Epithelial cell of prostate (primary cell): ENCODE results near the gene STX11.
"Not testable (repeated sequence)": the region's sequence is repeated elsewhere in the genome, so short reads cannot be mapped to it uniquely, and the experiment has no call there.

Source experiments
- DNase-seq: peaks from one replicate; pipeline ENCODE4 v3.0.0-alpha.2; 2011; ENCODE audit warnings: low read depth, low spot score
- H3K27ac ChIP-seq: fragments of 450-650 bp; 2 replicates; pipeline ENCODE4 v1.5.1; 2017; ENCODE audit warnings: mild to moderate bottlenecking

Gene STX11

GRCh38 chr6:144165784-144166183 is 15.5 kb downstream of the STX11 start:
- H3K27ac ChIP-seq, result no peak overlapping the region
- DNase-seq, result no peak

DNA sequence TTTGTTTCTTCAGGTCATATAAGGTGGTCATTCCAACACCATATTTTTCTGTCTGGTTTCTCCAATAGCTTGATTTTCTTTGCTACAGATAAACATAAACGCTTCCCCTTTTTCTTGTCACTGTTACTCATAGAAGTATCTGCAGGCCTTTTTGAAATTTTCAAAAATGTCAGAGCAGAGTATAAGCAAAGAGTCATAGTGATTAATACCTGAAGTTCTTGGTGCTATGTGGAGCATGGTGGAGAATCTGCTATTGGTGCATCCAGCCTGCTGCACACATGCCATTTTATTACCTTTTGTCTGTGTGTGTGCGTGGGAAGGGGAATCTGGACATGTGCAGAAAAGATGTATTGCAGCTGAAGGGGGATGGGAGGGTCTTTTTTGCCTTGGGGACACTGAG is 19.7 kb downstream of the STX11 start:
- DNase-seq, result no peak
- H3K27ac ChIP-seq, result no peak overlapping the region

GRCh38 chr6:144171406-144171805 is 21.1 kb downstream of the STX11 start:
- DNase-seq, result no peak
- H3K27ac ChIP-seq, result no peak overlapping the region

DNA sequence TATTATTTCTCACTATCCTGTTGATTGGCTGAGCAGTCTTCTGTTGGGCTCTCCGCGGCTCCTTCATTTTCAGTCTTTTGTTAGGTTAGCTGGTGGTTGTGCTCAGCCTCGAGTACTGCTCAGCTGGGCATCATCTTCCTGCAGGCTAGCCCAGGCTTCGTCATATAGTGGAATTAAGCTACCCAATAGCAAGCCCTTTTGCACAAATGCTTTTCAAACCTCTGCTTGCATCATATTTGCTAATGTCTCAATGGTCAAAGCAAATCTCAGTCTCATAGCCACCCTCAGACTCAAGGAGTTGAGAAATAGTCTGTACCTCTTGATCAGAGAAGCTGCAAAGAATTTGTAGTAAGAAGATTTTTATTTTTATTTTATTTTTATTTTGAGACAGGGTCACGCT is 23.7 kb downstream of the STX11 start:
- DNase-seq, result no peak
- no peak overlapping the region for H3K27ac ChIP-seq

- H3K27ac ChIP-seq, result no peak overlapping the region
- no peak for DNase-seq
These were observed 25.7 kb downstream of the STX11 start for GRCh38 chr6:144176043-144176442.

GRCh38 chr6:144177726-144178125 is 27.4 kb downstream of the STX11 start:
- DNase-seq, result no peak
- no peak overlapping the region for H3K27ac ChIP-seq

- no peak for DNase-seq
- H3K27ac ChIP-seq, result no peak overlapping the region
These were observed 28.0 kb downstream of the STX11 start for GRCh38 chr6:144178323-144178722.

DNA sequence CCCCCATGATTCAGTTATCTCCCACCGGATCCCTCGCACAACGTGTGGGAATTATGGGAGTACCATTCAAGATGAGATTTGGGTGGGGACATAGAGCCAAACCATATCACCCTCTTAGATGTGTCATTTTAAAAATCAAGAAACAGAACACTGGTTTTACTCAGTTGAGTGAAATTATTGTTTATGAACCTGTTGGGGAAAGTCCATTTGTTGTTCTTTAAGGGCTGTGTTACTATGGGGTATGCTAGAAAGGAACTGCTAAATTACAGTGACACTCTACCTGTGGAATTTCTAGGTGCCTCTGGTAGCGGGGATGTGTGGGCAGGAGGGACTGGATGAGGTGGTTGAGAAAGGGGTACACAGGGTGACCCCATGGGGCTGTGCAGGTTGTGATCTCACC is 28.9 kb downstream of the STX11 start:
- H3K27ac ChIP-seq, result no peak overlapping the region
- DNase-seq, result no peak

DNA sequence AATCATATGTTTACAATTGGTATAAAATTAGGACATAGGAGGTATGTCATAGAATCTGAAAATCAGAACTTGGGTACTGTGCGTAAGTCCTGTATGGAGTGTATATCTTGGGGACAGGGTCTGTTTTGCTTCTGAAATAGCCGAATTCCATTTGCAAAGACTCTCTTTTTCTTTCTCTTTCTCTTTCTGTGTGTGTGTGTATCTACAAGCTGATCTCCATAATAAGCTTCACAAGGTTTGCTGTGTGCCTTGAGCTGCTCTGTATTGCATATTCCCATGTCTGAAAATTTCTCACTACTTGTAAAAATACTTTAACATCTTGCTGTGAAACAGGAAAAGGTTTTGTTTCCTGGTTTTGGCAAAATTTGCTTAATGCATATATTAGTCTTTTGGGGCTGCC is 29.5 kb downstream of the STX11 start:
- no peak for DNase-seq
- H3K27ac ChIP-seq, result no peak overlapping the region

GRCh38 chr6:144180354-144180753 is 30.0 kb downstream of the STX11 start:
- not testable (repeated sequence) for H3K27ac ChIP-seq, DNase-seq

GRCh38 chr6:144181639-144182038 is 31.3 kb downstream of the STX11 start:
- H3K27ac ChIP-seq, result no peak overlapping the region
- DNase-seq, result no peak

- not testable (repeated sequence) for DNase-seq, H3K27ac ChIP-seq
These were observed 33.9 kb downstream of the STX11 start for GRCh38 chr6:144184186-144184585.

DNA sequence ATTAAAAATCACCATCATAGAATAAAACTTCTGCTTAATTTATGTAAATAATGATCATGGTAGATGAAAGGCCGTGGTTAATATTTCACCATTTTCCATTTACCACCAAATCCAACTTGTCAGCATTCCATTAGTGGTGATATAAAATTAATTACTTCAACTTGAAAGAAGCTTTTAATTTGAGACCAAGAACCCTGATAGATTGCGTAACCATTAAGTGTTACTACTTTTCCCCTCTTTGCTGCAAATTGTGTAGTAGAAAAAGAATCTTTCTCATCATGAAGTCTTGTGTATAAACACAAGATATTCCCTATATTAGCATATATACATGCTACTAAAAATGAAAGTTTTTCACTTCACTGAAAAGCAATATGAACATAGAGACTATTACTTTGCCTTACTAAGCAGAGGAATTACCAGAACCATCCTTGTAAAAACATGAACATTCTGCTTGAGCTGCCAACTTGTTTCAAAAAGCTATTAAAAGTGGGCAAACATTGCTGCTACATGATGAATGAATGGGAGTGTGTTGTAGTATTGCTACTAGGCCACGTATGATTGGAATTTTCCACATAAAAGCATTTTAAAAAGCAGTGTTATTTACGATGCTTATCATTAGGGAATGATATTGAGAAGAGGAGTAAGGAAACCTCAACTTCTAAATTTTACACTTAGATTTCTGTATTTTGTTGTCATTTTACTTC is 35.0 kb downstream of the STX11 start:
- H3K27ac ChIP-seq, result no peak overlapping the region
- DNase-seq, result peak; percentile 5

GRCh38 chr6:144186817-144187625 is 36.7 kb downstream of the STX11 start:
- H3K27ac ChIP-seq, result no peak overlapping the region
- DNase-seq, result no peak

DNA sequence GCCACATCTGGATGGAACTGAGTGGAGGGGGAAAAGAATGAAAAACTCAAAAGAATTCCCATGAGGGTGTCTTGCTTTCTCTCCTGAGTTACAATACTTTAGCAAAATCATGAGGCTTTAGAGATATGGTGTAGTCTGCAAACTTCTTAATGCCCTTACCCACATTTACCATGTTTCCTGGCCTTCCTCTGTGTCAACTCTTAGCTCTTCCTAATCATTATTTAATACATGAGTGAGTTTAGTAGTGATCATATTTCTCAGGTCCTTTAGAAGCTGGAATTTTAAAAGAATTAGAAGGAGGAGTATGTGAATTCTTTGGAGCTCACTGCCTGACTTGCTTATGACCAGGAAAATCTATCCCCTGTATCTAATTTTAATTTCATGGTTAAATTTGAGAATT is 39.0 kb downstream of the STX11 start:
- H3K27ac ChIP-seq, result no peak overlapping the region
- no peak for DNase-seq

DNA sequence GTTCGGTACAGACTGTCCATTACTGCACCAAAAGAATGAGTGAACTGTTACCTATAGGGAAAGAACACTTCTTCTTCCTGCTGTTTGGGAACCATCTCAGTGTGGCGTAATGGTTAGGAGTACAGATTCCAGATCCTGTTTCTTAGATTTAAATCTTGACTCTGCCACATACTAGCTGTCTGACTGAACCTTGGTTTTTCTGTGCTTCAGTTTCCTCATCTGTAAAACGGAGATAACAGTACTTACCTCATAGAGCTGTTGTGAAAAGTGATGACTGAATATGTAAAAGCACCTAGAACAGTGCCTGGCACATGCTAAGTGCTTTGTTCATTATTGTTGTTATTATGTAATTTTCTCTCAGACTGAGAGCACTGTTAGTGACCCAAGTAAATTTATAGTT is 39.8 kb downstream of the STX11 start:
- no peak for DNase-seq
- no peak overlapping the region for H3K27ac ChIP-seq

- no peak overlapping the region for H3K27ac ChIP-seq
- peak; percentile 20 for DNase-seq
These were observed 40.3 kb downstream of the STX11 start for GRCh38 chr6:144190593-144190992.

GRCh38 chr6:144193181-144193580 is 42.9 kb downstream of the STX11 start:
- DNase-seq, result no peak
- no peak overlapping the region for H3K27ac ChIP-seq

GRCh38 chr6:144194293-144194810 is 44.0 kb downstream of the STX11 start:
- H3K27ac ChIP-seq, result no peak overlapping the region
- no peak for DNase-seq

- H3K27ac ChIP-seq, result peak overlapping the region; percentile 9
- DNase-seq, result peak; percentile 90
These were observed 45.5 kb downstream of the STX11 start for GRCh38 chr6:144195671-144196270.

- no peak for DNase-seq
- no peak overlapping the region for H3K27ac ChIP-seq
These were observed 47.6 kb downstream of the STX11 start for GRCh38 chr6:144197919-144198318.
